Stimulated activated CD4-positive, alpha-beta T cell treated with anti-CD3 and anti-CD28 coated beads, Interleukin-15, amount 100 ng/mL, for 48 hours (primary cell): ENCODE data around the gene EEF2K.
A peak's percentile ranks its signal among the peaks of the same experiment; 100 is the strongest.

Source experiments
- DNase-seq, 2 donors: peaks; one replicate each; pipeline ENCODE4 v3.0.0-alpha.2; 2020; ENCODE audit warnings: low read depth in 2 of 2

The EEF2K gene

GRCh38 chr16:22317625-22318024 lies 111.5 kb downstream of the EEF2K start:
- no peak for DNase-seq

DNA sequence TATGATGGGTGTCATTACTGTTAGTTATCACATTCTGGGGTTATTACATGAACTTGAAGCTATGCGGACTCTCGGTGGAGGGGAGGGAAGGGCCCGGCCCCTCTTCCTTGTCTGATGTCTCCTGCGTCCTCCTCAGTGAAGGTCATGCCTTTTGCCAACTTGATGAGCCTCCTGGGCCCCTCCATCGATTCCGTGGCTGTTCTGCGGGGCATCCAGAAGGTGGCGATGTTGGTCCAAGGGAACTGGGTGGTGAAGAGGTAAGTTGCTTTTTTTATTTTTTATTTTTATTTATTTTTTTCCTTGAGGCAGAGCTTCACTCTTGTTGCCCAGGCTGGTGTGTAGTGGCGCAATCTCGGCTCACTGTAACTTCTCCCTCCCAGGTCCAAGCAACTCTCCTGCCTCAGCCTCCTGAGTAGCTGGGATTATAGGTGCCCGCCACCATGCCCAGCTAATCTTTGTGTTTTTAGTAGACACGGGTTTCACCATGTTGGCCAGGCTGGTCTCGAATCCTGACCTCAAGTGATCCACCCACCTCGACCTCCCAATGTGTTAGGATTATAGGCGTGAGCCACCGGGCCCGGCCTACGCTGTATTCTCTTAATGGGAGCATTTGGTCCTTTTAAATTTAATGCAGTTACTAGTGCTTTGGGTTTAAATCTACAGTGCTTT lies 112.7 kb downstream of the EEF2K start:
- DNase-seq: peak in 1 of 2 donors; percentile 54

DNA sequence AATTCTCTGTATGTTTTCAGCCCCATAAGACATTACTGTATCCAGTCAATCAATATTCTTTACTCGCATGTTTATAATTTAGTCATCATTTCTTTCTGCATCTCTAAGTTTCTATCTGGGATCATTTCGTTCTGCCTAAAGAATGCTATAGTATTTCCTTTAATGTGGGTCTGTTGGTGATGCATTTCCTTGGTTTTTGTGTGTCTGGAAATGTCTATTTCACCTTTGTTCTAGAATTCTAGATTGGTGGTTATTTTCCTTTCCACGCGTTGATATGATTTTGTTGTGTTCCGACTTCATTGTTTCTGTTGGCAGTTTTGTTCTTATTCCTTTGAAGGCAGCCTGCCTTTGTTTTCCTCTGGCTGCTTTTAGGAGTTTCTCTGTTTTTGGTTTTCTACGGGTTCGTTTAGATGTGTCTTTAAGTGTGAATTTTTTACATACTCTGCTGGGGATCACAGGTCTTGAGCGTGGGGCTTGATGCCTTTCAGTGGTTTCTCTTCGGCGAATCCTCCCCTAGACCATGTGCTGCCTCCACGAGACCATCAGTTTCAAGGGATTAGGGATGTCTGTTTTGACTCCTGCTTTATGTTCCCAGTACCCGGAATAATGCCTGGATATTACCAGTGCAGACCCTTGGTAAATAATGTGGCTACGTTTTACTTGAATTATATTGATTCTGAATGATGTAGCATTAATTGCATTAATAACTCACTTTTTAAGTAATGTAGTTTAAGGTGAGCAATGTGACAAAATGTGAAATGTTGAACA lies 114.7 kb downstream of the EEF2K start:
- no peak for DNase-seq

DNA sequence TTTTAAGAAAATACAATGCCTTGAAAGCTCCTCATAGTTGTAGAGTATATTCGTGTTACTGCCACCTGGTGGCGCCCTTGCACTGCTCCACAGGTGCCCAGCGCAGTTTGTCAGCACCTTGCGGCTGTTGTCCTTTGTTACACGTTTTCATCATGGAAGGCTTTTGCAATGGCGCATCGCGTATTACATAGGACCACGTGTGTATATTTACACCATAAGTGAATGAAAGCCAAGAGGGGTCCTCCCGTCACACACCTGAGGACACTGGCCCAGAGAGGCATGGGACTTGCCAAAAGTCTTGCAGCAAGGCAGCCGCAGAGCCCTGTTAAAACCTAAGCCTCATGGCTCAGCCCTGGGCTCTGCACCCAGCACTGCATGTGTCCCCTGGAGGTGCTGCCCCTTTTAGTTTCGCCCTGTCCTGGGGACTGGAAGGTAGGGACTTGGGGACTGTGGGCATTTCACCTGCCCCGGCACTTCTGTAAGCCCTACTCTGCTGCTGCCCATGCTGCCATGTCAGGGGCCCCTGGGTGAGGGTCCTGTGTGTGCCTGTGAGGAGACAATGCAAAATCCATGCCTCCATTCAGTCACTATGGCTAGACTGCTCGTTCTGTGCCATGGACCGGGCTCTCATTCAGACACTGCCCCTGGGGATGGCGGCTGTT lies 115.4 kb downstream of the EEF2K start:
- peak; percentile 50 to 52 for DNase-seq

DNA sequence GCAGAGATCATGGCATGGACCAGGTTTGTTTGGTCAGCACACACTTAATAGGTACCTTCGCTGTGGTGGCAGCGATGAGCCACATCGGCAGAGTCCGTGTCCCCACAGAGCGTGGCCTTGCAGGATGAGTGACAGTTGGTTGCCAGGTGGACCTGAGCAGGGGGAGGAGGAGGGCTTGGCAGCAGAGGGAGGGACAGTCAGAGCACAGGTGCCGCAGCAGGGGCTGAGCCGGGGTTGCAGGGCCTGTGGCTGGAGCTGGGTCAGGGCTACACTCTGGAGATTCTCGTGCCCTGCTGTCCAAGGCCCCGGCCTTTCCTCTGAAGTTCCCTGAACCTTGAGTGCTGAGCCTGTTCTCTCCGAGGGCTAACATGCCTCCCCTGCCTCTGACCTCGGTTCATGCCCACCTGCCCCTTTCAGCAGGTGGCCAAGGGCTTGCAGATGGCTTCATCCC lies 116.0 kb downstream of the EEF2K start:
- no peak for DNase-seq

DNA sequence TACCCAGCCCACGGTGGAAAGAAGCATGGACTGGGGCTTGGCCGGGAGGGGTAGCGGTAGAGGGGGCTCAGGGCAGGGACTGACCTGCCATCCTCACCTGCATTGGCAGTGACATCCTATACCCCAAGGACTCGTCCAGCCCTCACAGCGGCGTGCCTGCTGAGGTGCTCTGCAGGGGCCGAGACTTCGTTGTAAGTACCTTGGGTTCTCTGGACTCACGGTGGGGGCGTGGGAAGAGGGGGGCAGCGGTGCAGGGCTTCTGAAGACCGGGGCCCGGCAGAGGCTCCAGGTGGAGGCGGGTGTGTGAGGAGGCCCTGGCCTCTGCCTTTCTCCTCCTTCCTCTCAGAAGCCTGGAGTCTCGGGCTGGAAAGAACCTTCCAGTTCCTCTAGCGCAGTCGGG lies 116.7 kb downstream of the EEF2K start:
- no peak for DNase-seq

DNA sequence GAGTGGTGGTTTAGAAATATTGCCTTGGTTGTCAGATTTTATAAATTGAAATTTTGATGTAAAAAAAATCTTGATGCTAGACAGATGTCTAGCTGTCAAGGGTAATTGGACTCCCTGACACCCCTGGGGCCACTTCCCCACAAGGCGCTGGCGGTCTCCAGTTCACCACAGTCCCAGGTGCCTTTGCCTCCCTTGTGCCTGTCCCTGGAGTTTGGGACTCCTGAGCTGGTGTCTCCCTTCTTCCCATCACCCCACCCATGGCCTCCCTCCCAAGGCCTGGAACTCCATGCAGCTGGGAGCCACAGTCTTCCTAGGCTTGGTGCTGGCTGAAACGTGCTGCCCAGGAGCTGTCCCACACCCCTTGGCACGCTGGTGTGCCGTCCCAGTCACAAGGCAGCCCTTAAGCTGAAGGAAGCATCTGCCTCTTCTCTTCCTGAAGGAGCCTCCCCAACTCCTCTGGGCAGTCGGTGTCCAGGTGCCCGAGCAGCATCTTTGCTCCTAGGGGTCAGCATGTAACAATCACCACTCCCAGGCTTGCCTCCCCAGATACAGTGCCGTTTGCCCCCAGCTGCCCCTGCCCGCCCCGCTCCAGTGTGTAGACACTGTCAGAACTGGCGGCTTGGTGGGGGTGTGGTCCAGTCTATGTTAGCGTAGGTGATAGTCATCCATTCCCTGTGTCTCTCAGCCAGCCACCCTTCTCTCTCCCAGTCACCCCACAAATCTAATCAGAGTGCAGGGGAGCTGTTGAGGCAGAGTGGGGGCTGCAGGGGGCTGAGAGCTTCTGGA lies 117.3 kb downstream of the EEF2K start:
- DNase-seq: no peak

DNA sequence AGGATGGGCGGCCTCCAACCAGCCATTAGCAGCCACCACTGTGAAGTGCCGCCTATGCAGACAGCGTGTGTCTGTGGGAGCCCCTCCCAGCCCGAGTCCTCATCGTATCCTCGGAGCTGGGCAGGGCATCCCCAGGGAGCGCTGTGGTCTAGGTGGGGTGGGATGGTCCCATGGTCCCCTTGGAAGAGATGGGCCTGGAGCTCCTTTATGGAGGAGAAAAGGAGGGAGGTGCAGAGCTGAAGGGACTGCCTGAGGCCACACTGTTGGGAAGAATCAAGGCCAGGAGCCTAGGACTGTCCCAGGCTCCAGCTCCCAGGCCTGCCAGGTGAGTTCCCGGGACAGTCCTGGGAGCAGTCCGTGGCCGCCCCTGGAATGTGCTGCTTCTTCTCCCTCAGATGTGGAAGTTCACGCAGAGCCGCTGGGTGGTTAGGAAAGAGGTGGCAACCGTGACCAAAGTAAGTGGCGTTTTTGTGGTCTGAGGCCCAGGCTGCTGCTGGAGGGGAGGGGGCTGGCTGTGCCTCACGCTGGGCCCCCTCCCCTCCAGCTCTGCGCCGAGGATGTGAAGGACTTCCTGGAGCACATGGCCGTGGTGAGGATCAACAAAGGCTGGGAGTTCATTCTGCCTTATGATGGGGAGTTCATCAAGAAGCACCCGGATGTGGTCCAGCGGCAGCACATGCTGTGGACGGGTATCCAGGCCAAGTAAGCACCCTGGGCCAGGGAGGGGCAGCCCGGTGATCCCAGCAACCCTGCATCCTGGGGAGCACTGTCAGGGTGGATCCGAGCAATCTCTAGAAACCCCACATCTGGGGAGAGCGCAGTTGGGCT lies 118.1 kb downstream of the EEF2K start:
- DNase-seq: no peak

DNA sequence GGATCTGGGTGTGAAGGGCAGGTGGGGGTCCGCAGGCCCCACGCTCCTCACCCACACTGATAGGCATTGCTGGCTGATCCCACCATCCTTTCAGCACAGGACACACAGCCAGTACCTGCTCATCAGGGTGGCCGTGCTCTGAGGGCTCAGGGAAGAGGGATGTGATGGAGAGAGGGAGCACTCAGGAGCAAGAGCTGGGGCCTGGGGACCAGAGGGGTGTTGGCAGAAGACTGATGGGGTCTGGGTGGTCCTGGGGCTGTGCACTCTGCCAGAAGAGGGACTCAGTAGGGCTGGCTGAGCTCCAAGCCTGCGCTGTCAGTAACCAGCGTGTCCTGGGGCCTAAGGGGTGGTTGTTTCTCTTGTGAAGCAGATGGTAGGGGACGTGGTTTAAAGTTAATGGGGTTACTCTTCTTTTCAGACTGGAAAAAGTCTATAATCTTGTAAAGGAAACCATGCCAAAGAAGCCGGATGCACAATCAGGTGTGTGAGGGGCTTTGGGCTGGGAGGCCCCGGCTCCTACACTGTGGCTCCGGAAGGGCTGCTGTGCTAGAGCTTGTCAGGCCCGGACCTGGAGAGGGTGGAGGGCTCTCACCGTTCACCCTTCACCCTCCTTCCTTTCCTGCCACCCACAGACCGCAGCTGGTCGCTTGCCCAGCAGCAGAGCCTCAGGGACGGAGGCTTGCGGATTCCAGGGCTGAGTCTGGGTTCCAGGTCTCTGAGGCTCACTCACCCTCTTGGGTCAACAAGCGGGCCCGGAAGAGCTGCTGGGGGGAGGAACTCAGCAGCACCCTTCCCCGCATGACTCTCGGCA lies 118.9 kb downstream of the EEF2K start:
- DNase-seq: no peak

DNA sequence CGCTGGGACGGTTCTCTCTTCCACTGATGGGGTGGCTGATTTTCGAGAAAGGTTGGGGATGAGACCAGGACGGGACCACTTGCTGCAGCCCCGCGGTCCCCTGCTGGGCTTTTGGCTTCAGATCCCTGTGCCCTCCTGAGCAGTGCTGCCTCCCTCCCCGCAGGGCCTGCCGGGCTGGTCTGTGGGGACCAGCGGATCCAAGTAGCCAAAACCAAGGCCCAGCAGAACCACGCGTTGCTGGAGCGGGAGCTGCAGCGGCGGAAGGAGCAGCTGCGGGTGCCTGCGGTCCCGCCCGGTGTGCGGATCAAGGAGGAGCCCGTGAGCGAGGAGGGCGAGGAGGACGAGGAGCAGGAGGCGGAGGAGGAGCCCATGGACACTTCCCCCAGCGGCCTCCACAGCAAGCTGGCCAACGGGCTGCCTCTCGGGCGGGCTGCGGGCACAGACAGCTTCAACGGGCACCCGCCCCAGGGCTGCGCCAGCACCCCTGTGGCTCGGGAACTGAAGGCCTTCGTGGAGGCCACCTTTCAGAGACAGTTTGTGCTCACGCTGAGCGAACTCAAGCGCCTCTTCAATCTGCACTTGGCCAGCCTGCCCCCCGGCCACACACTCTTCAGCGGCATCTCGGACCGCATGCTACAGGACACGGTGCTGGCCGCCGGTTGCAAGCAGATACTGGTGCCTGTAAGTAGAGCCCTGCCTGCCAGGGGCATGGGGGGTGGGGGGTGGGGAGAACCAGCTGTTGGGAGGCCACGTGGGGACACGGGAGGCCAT lies 119.7 kb downstream of the EEF2K start:
- DNase-seq: no peak

DNA sequence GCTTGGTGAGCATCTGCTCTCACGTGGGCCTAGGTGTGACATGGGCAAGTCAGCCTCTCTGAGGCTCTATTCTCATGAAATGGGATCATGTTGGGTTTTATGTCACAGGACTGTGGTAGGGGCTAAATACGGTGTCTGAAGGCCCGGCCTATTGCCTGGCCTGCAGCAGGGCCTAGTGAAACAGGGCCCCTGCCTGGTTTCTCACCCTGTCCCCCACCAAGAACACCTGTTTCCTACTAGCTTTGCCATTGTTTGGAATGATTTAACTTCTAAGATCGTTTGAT lies 120.2 kb downstream of the EEF2K start:
- no peak for DNase-seq

DNA sequence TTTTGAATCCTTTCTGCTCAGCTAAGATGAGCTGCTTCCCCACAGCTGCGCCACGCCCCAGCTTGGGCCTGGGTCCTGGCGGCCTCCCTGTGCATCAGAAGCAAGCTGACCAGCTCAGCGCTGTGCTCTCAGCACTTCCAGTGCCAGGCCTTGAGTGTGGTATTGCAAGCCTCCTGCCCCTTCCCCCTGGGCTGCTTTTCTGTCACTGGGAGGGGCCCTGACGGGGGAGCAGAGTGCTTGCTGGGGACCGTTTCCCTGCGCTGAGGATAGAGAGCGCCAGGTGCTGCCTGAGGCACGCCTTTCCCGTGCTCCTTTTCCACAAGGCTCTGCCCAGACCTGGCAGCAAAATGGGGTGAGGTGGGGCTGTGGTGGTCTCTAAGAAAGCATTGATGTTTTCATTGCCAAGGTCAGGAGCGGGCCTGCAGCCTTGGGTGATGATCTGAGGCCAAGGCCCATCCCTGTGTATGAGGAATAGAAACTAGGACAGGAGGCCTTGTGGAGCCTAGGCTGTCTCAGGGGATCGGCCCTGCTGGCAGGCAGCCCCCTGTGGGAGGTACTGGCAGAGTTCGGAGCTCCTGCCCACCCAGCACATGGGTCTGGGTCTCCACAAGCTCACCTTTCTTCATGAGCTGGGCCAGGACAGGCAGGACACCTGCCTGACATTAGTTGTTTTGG lies 120.8 kb downstream of the EEF2K start:
- no peak for DNase-seq

- DNase-seq: no peak
These were observed 121.3 kb downstream of the EEF2K start for GRCh38 chr16:22327446-22327775.

- DNase-seq: no peak
These were observed 122.1 kb downstream of the EEF2K start for GRCh38 chr16:22328081-22328725.

DNA sequence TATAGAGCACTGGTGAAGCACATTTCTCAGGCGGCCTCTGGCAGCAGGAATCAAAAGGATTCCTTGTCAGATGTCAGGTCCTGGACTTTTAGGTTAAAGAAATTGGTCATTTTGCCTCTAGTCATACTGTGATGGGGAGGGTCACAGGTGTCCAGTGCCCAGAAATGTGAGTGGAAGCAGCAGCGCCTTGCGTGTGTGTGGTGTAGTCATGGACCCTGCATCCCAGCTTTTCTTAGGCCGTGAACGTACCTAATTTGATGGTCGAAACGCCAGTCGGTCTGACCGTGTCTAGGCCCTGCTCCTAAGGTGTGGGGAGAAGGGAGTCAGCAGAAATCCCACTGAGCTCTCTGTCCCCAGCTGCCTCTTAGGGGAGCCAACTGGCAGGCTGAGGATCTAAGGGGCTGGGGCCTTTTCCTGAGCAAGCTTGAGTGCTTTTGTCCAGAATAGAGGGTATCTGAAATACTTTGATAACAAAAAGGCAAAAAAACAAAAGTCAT lies 123.2 kb downstream of the EEF2K start:
- DNase-seq: no peak

DNA sequence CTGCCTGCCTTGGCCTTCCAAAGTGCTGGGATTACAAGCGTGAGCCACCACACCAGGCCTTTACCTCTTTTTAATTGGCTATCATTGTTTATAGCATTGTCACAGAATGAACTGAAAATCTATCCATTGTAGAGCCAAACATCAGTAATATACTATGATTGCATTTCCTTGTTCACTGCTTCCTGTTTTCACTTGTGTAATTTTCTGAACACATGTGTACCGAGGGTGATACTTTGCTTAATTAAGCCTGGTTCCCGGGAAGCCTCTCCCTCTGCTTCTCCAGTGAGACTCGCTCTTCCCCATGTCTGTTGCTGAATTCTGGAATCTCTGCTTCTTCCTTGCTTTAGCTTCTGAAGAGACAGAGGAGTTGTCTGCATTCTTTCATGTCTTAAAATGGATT lies 124.2 kb downstream of the EEF2K start:
- DNase-seq: no peak

GRCh38 chr16:22333457-22333994 lies 127.4 kb downstream of the EEF2K start:
- DNase-seq: no peak

DNA sequence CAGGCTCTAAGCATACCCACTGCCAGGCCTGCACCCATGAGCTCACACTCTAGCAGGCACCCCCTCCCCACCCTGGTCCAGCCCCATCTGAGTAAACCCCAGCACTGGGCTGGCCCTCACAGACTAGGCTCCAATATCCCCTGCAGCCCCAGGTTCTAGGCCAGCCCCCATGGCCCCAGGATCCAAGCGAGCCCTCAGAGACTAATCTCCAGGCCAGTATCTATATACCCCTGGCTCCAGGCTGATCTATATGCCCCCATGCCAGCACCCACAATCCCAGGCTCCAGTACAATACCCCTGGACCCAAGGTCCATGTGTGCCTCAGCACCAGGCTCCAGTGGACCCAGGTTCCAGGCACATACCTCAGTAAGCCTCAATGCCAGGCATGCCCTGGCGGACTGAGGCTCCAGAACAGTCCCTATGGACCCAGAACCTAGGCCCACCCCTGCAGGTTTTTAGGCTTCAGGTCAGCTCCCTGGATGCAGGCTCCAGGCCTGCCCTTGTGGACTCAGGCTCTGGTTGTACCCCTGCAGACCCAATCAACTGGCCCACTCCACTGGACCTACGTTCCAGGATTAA lies 129.7 kb downstream of the EEF2K start:
- no peak for DNase-seq
